CD14-positive monocyte (primary cell): Measurements from ENCODE around the gene OGFOD3. TPM values are rescaled to one million over a fixed set of nuclear protein-coding genes. Genes with fewer than 3 reads are reported as not detected.

ENCODE experiments used
- DNase-seq, 3 donors: peaks; one replicate each; pipeline ENCODE4 v3.0.0-alpha.2; 2011 to 2022
- H2AFZ ChIP-seq: 2 replicates; pipeline ENCODE4 v1.6.0; 2012; ENCODE audit warnings: mild to moderate bottlenecking, low read depth, low read length, inconsistent platforms; ENCODE audit not compliant: insufficient read depth, poor library complexity, severe bottlenecking
- H3K27ac ChIP-seq, 2 donors: 1 replicate in 1 of 2; 2 replicates in 1 of 2; pipeline ENCODE4 v1.5.1; 2012 to 2013; ENCODE audit warnings: low read length in 2 of 2, control low read depth in 1 of 2, inconsistent platforms in 1 of 2, low read depth in 1 of 2, mild to moderate bottlenecking in 1 of 2
- H3K27me3 ChIP-seq, 2 donors: one replicate each; pipeline versions ENCODE4 v1.6.0 to v1.6.1; 2011 to 2013; ENCODE audit warnings: low read length in 2 of 2; ENCODE audit not compliant: control insufficient read depth in 2 of 2, insufficient read depth in 2 of 2
- H3K36me3 ChIP-seq, 2 donors: replicated peaks in 1 of 2; 1 replicate in 1 of 2; 2 replicates in 1 of 2; pipeline versions ENCODE4 v1.5.1 to v1.6.1; 2012 to 2013; ENCODE audit warnings: low read length in 2 of 2, control low read depth in 1 of 2, inconsistent platforms in 1 of 2, mild to moderate bottlenecking in 1 of 2; ENCODE audit not compliant: insufficient read depth in 2 of 2, control insufficient read depth in 1 of 2
- H3K4me1 ChIP-seq, 2 donors: 1 replicate in 1 of 2; 2 replicates in 1 of 2; pipeline versions ENCODE4 v1.5.1 to v1.6.1; 2012 to 2013; ENCODE audit warnings: low read length in 2 of 2, control low read depth in 1 of 2, inconsistent platforms in 1 of 2, mild to moderate bottlenecking in 1 of 2, moderate library complexity in 1 of 2; ENCODE audit not compliant: insufficient read depth in 2 of 2, control insufficient read depth in 1 of 2
- H3K4me2 ChIP-seq: replicated peaks from 2 replicates; pipeline ENCODE3; 2012; ENCODE audit warnings: low read length, moderate library complexity, mild to moderate bottlenecking; ENCODE audit not compliant: poor library complexity, severe bottlenecking; ENCODE audit errors: extremely low read depth
- H3K4me3 ChIP-seq, 3 experiments: fragments of 200-600 bp in 1 of 3; sonication (generic) in 1 of 3; replicated peaks in 1 of 3; 1 replicate in 2 of 3; 2 replicates in 1 of 3; pipeline ENCODE4 v1.5.1; 2011 to 2013; ENCODE audit warnings: low read length in 3 of 3, mild to moderate bottlenecking in 3 of 3, control low read depth in 2 of 3, low read depth in 2 of 3, inconsistent platforms in 1 of 3, moderate library complexity in 1 of 3
- H3K79me2 ChIP-seq: 2 replicates; pipeline ENCODE4 v1.6.0; 2012; ENCODE audit warnings: mild to moderate bottlenecking, control low read depth, inconsistent platforms, low read length, moderate library complexity; ENCODE audit not compliant: insufficient read depth
- H3K9ac ChIP-seq: 2 replicates; pipeline ENCODE4 v1.6.0; 2017; ENCODE audit warnings: low read length, mild to moderate bottlenecking; ENCODE audit not compliant: insufficient read depth, poor library complexity, severe bottlenecking
- H3K9me3 ChIP-seq, 2 donors: replicated peaks in 1 of 2; 1 replicate in 1 of 2; 2 replicates in 1 of 2; pipeline versions ENCODE4 v1.5.1 to v1.6.1; 2012 to 2013; ENCODE audit warnings: low read length in 2 of 2, control low read depth in 1 of 2; ENCODE audit not compliant: control insufficient read depth in 1 of 2, insufficient read depth in 1 of 2
- H4K20me1 ChIP-seq: 2 replicates; pipeline ENCODE4 v1.6.0; 2012; ENCODE audit warnings: mild to moderate bottlenecking, low read length, control low read depth, moderate library complexity; ENCODE audit not compliant: insufficient read depth
- H3K27ac Mint-ChIP-seq, 7 donors: one replicate each; pipeline ENCODE4 v1.8.0; 2020; ENCODE audit warnings: mild to moderate bottlenecking in 7 of 7, mixed read lengths in 7 of 7, moderate library complexity in 6 of 7, inconsistent platforms in 2 of 7
- H3K27me3 Mint-ChIP-seq, 3 donors: one replicate each; pipeline ENCODE4 v1.8.0; 2021 to 2022; ENCODE audit warnings: low read depth in 3 of 3, mild to moderate bottlenecking in 3 of 3, mixed read lengths in 3 of 3, moderate library complexity in 3 of 3, inconsistent platforms in 1 of 3
- H3K36me3 Mint-ChIP-seq, 2 donors: one replicate each; pipeline ENCODE4 v1.8.0; 2020; ENCODE audit warnings: mixed read lengths in 2 of 2, inconsistent platforms in 1 of 2, mild to moderate bottlenecking in 1 of 2
- H3K4me1 Mint-ChIP-seq: one replicate; pipeline ENCODE4 v1.8.0; 2020; ENCODE audit warnings: mild to moderate bottlenecking, mixed read lengths
- H3K4me3 Mint-ChIP-seq, 2 donors: one replicate each; pipeline ENCODE4 v1.8.0; 2020; ENCODE audit warnings: mild to moderate bottlenecking in 2 of 2, mixed read lengths in 2 of 2, moderate library complexity in 1 of 2
- H3K9me3 Mint-ChIP-seq, 7 donors: one replicate each; pipeline ENCODE4 v1.8.0; 2020 to 2022; ENCODE audit warnings: mixed read lengths in 7 of 7, mild to moderate bottlenecking in 6 of 7, moderate library complexity in 6 of 7, inconsistent platforms in 2 of 7
- WGBS: methylation state at CpG from one replicate; pipeline ENCODE4 v1.1.5; 2013; ENCODE audit warnings: missing lambda C conversion rate; ENCODE audit not compliant: insufficient coverage; 5-methylcytosine and 5-hydroxymethylcytosine counted together
- intact Hi-C, 2 donors: fragments of 100-400 bp; cut with micrococcal nuclease; formaldehyde crosslinking; loops; one replicate each; pipeline versions ENCODE4 v1.15.0 to v1.15.1; 2023
- polyA plus RNA-seq, 3 donors: library from polyadenylated mRNA; depleted of rRNA in 1 of 3; unstranded in 2 of 3; stranded (reverse) in 1 of 3; fragments of 300-500 nt in 2 of 3; fragments of >200 nt in 1 of 3; fragmentation: Illumina TruSeq in 2 of 3; gene quantifications; 1 replicate in 2 of 3; 2 replicates in 1 of 3; pipeline ENCODE4 v1.2.3, GENCODE V29; 2012 to 2021
- TF ChIP-seq, protein P1 (sequence below): fragments of 200-600 bp; IDR thresholded peaks from one replicate; pipeline ENCODE4 v1.8.0; 2022; ENCODE audit warnings: antibody characterized with exemption, mild to moderate bottlenecking

The OGFOD3 gene
- polyA plus RNA-seq, 3 donors = 17.9 to 36.4 (median 25.2) TPM

DNA sequence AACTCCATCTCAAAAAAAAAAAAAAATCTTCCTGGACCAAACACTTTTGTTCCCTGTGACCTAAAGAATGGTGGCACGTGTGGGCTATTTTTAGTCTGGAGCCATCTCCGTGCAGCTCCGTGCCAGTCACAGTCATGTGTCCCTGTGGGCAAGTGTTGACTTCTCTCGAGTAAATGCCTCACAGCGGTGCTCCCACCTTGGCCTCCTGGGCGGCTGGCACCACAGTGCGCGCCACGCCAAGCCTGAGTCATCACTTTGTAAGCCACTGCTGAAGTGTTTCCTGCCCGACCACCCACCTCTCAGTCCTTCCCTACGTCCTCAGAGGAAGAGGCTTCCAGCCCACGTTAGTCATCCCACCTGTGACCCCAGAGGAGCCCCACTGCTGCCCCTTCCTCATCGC is 11.1 kb downstream of the OGFOD3 start:
- H3K27me3 Mint-ChIP-seq = peaks cover 0 to 5% (median 3%) of the 10 kb centered on the region in 3 donors
- Histone ChIP-seq H3K4me1 (peaks cover 3 to 8% of the 10 kb centered on the region in 2 donors), H4K20me1 (peaks cover 3% of the 10 kb centered on the region), H3K27ac (no peak overlapping the region), H3K4me3 (no peak overlapping the region), H3K36me3 (peaks cover 16 to 46% of the 10 kb centered on the region in 2 donors), H3K4me2 (no peak overlapping the region), H3K79me2 (no peaks in the 10 kb centered on the region), H3K9me3 (no peaks in the 10 kb centered on the region), H3K27me3 (no peaks in the 10 kb centered on the region), H2AFZ (no peak overlapping the region), H3K9ac (no peak overlapping the region)
- H3K36me3 Mint-ChIP-seq = peaks cover 39 to 51% of the 10 kb centered on the region in 2 donors
- DNase-seq = peak in 2 of 3 donors; percentile 18 to 41
- H3K4me1 Mint-ChIP-seq = peaks cover 13% of the 10 kb centered on the region
- no peak overlapping the region for H3K4me3 Mint-ChIP-seq
- 10% methylated on average over 13 of the region's 13 CpGs for WGBS
- no peaks in the 10 kb centered on the region for H3K9me3 Mint-ChIP-seq
- intact Hi-C loops = no loop called here
- TF ChIP-seq, protein P1, sequence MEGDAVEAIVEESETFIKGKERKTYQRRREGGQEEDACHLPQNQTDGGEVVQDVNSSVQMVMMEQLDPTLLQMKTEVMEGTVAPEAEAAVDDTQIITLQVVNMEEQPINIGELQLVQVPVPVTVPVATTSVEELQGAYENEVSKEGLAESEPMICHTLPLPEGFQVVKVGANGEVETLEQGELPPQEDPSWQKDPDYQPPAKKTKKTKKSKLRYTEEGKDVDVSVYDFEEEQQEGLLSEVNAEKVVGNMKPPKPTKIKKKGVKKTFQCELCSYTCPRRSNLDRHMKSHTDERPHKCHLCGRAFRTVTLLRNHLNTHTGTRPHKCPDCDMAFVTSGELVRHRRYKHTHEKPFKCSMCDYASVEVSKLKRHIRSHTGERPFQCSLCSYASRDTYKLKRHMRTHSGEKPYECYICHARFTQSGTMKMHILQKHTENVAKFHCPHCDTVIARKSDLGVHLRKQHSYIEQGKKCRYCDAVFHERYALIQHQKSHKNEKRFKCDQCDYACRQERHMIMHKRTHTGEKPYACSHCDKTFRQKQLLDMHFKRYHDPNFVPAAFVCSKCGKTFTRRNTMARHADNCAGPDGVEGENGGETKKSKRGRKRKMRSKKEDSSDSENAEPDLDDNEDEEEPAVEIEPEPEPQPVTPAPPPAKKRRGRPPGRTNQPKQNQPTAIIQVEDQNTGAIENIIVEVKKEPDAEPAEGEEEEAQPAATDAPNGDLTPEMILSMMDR = no peak
- H3K27ac Mint-ChIP-seq = peak overlapping the region in 1 of 7 donors; percentile 46

DNA sequence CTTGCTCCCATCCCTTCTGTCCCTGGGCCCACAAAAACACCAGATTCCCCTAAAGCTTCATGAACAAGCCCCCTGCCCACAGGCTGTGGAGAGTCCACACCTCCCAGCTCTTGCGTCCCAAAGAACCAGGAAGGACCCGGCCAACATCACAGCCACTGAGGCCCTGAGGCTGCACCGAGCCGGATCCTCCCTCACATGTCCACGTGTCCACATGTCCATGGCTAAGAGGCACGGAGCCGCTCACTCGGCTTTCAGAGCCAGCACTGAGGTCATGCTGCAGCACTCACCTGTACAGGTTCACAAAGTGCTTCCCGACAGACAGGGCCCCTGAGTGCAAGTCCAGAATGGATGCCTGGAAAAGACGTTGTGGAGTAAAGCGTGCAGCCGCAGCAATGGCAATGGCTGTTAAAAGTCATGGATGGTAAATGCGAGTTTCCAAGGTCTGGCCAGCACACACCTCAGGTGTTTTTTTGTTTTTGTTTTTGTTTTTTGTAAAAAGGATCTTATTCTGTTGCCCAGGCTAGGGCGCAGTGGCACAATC is 12.2 kb downstream of the OGFOD3 start:
- no peaks in the 10 kb centered on the region for H3K27me3 ChIP-seq
- no peak overlapping the region for H3K27ac ChIP-seq
- no peak overlapping the region for H3K9ac ChIP-seq
- intact Hi-C loops = no loop called here
- H3K4me1 ChIP-seq = peaks cover 10 to 13% of the 10 kb centered on the region in 2 donors
- no peaks in the 10 kb centered on the region for H3K79me2 ChIP-seq
- TF ChIP-seq, protein P1 = no peak
- no peak for DNase-seq
- peaks cover 16 to 46% of the 10 kb centered on the region in 2 donors for H3K36me3 ChIP-seq
- 96% methylated on average over 12 of the region's 14 CpGs for WGBS
- no peaks in the 10 kb centered on the region for H3K9me3 ChIP-seq
- H3K4me3 Mint-ChIP-seq = no peak overlapping the region
- H3K27me3 Mint-ChIP-seq = peaks cover 0 to 5% (median 1%) of the 10 kb centered on the region in 3 donors
- H3K4me1 Mint-ChIP-seq = peaks cover 18% of the 10 kb centered on the region
- H3K27ac Mint-ChIP-seq = peak overlapping the region in 1 of 7 donors; percentile 50
- H3K4me3 ChIP-seq = no peak overlapping the region
- H3K4me2 ChIP-seq = no peak overlapping the region
- peaks cover 3% of the 10 kb centered on the region for H4K20me1 ChIP-seq
- H3K36me3 Mint-ChIP-seq = peaks cover 41 to 52% of the 10 kb centered on the region in 2 donors
- H3K9me3 Mint-ChIP-seq = no peaks in the 10 kb centered on the region
- H2AFZ ChIP-seq = no peak overlapping the region
